Brain microvascular endothelial cell (primary cell): ENCODE data around the gene WWOX.

Experiments
- DNase-seq: peaks from one replicate; pipeline ENCODE4 v3.0.0-alpha.2; 2020
- H3K27ac ChIP-seq: fragments of 250-450 bp; sonication (Bioruptor Pico); 2 replicates; pipeline ENCODE4 v1.5.1; 2020; ENCODE audit warnings: mild to moderate bottlenecking, moderate library complexity
- H3K27me3 ChIP-seq: fragments of 250-450 bp; sonication (Bioruptor Pico); replicated peaks from 2 replicates; pipeline ENCODE4 v1.5.1; 2020; ENCODE audit warnings: mild to moderate bottlenecking
- H3K36me3 ChIP-seq: fragments of 250-450 bp; sonication (Bioruptor Pico); replicated peaks from 2 replicates; pipeline ENCODE4 v1.5.1; 2020; ENCODE audit warnings: mild to moderate bottlenecking
- H3K4me3 ChIP-seq: 2 replicates; pipeline ENCODE4 v1.5.1; 2011; ENCODE audit warnings: low read depth, mild to moderate bottlenecking, control low read depth, low read length, moderate library complexity
- in situ Hi-C: cut with HindIII; loops from 2 replicates; pipeline ENCODE4 v1.10.0; 2017; ENCODE audit warnings: low sequenced_read_pairs, low pct_ligation_motif_present
- TF ChIP-seq, protein P1 (sequence below): IDR thresholded peaks from 2 replicates; pipeline ENCODE4 v1.5.1; 2011; ENCODE audit warnings: low read depth, mild to moderate bottlenecking, moderate library complexity, low read length, control low read depth, inconsistent platforms; ENCODE audit errors: missing control alignments

Gene WWOX

DNA sequence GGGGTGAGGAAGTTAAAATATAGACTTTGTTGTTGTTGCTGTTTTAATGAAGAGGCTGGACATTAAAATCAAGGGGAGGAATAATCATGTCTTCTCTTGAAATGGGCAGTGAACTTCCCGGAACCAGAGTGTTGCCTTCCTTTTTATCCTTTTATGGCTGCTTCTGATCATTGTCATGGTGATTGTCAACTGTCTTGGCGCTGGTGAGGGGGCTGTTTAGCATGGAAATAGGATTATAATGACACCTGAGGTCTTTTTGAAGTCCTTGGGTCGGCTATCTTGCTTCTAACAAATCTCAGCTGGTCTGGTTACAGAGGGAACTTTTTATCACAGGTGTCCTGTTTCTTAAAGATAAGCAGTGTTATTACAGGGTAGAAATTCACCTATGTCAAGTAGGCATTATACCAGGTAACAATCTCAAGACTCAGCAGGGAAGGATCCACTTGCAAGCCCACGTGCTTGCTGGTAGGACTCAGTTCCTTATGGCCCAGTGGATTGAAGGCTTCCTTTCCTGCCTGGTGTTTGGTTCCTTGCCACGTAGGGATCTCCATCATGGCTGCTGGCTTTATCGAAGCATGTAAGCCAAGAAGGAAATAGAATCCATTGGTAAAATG lies 349.3 kb downstream of the WWOX start:
- TF ChIP-seq, protein P1, sequence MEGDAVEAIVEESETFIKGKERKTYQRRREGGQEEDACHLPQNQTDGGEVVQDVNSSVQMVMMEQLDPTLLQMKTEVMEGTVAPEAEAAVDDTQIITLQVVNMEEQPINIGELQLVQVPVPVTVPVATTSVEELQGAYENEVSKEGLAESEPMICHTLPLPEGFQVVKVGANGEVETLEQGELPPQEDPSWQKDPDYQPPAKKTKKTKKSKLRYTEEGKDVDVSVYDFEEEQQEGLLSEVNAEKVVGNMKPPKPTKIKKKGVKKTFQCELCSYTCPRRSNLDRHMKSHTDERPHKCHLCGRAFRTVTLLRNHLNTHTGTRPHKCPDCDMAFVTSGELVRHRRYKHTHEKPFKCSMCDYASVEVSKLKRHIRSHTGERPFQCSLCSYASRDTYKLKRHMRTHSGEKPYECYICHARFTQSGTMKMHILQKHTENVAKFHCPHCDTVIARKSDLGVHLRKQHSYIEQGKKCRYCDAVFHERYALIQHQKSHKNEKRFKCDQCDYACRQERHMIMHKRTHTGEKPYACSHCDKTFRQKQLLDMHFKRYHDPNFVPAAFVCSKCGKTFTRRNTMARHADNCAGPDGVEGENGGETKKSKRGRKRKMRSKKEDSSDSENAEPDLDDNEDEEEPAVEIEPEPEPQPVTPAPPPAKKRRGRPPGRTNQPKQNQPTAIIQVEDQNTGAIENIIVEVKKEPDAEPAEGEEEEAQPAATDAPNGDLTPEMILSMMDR = no peak
- DNase-seq = no peak
- Histone ChIP-seq H3K27ac (no peak overlapping the region), H3K36me3 (no peaks in the 10 kb centered on the region), H3K4me3 (no peak overlapping the region), H3K27me3 (no peaks in the 10 kb centered on the region)
- in situ Hi-C loops = no loop called here

DNA sequence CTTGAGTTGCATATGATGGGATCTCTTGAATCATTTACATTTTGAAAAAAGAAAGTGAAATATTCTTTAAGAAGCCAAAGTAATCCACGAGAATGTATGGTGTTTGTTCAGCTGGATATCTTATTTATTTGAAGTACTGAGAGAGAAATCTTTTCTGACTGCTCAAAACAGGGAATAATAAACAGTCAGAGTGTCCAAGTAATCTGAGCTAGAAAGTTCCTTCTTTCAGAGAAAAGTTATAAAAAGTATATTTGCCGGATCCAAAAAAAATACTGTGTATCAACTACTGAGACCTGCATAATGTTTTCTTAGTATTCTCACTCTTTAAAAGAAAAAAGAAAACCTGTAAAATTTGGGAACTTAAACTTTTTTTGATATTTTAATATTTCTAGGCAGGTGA lies 350.8 kb downstream of the WWOX start:
- in situ Hi-C loops = no loop called here
- Histone ChIP-seq H3K27ac (no peak overlapping the region), H3K27me3 (no peaks in the 10 kb centered on the region), H3K4me3 (no peak overlapping the region), H3K36me3 (no peaks in the 10 kb centered on the region)
- TF ChIP-seq, protein P1 = no peak
- DNase-seq = no peak

DNA sequence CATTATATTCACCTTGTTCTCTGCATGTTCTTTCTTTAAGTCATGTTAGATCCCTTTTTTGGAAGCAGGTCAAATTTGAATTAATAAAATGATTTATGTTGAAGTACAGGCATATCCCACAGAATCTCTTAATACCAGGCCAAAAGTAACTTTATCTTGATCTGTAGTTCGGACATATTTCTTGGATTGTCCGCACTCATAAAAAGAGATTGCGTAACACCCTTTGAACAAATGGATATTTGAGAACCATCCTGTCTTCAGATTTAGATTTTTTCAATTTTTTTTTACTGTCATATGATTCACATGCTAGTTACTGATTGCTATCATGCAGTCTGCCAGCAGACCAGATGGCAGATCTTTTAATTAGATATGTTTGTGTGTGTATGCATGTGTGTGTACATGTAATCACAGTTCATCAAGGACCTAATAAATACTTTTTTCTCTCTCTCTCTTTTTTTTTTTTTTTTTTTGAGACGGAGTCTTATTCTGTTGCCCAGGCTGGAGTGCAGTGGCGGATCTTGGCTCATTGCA lies 352.6 kb downstream of the WWOX start:
- in situ Hi-C loops = no loop called here
- DNase-seq = no peak
- Histone ChIP-seq H3K27me3 (no peaks in the 10 kb centered on the region), H3K27ac (no peak overlapping the region), H3K36me3 (no peaks in the 10 kb centered on the region), H3K4me3 (no peak overlapping the region)
- TF ChIP-seq, protein P1 = no peak

DNA sequence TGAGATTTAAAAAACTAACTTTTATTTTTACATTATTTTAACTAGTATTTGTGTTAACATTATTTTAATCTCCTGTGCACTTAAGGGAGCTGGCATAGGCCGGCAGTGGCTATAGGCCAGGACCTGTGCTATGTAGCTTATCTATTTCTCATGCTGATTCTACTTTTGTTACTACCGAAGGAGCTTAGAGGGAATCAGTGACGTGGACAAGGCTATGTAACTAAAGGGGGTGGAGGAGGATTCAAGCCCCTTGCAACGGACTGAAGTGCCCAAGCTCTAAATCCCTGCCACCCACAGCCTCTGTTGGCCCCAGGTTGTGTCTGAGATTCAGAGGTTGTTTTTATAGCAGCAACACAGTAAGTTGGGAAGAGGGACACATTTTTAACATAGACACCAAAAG lies 356.4 kb downstream of the WWOX start:
- DNase-seq = no peak
- TF ChIP-seq, protein P1 = no peak
- no peak overlapping the region for H3K27ac ChIP-seq
- in situ Hi-C loops = no loop called here
- H3K4me3 ChIP-seq = no peak overlapping the region
- no peaks in the 10 kb centered on the region for H3K27me3 ChIP-seq
- no peaks in the 10 kb centered on the region for H3K36me3 ChIP-seq

DNA sequence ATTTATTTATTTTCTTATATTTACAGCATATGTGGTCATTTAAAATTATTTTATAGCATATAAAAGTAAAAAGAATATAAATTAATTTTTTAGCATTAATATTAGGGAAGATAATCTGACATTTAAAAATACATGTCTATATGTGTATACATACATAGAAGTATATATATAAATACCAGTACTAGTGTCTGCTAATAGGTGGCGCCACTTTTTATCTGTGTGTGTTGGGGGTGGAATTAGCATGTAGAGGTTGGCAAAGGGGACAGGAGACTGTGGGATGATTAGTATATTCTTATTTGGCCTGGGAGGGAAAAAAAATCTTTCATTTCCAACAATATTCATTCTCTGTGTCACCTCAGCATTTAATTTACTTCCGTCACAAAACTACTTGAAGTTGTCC lies 359.1 kb downstream of the WWOX start:
- in situ Hi-C loops = no loop called here
- H3K27ac ChIP-seq = no peak overlapping the region
- DNase-seq = no peak
- no peak overlapping the region for H3K4me3 ChIP-seq
- no peaks in the 10 kb centered on the region for H3K27me3 ChIP-seq
- TF ChIP-seq, protein P1 = no peak
- H3K36me3 ChIP-seq = no peaks in the 10 kb centered on the region

DNA sequence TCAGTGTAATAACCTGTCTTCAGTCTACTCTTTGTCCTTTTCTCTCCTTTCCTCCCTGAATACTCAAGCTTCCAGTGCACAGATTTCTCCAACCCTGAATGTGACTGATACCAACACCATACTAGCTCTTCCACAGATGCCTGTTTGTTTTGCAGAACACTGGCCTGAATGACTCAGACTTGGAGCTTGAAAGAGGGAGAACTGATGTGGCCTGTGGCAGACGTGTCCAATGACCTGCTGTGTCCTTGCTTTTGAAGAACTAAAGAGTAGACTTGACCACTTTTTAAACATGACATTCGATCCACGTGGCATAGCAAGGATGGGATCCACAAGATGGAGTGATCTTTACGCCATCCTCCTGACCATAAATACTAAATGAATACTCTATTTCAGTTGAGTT lies 361.0 kb downstream of the WWOX start:
- in situ Hi-C loops = no loop called here
- H3K4me3 ChIP-seq = no peak overlapping the region
- TF ChIP-seq, protein P1 = no peak
- H3K27me3 ChIP-seq = no peaks in the 10 kb centered on the region
- H3K27ac ChIP-seq = no peak overlapping the region
- H3K36me3 ChIP-seq = no peaks in the 10 kb centered on the region
- DNase-seq = no peak
